ENCODE results near the gene ZBTB22.

Gene ZBTB22

DNA sequence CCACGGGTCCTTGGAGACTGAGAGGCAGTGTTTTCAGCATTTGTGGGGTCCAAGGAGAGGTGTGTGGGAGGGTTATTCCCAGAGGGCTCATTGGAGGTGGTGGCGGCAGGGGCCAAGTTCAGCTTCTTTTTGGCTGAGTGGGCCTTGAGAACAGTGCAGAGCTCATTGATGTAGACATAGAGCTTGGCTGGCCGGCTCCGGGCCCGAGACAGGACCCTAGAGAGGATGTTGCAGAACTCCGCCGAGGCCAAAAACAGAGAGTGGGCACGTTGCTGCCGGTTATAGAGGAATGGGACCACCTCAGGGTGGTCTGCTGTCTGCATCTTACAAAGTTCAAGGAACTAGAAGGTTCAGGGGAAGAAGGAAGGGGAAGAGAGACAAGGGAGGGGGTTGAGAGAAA lies 3.7 kb upstream of the ZBTB22 start:
- Histone ChIP-seq H3K27me3 (ENCODE audit: control insufficient read depth, insufficient read depth, low read length) (no peaks in the 10 kb centered on the region), H3K9ac (ENCODE audit: low read length) (peak overlapping the region; percentile 95), H3K36me3 (ENCODE audit: control insufficient read depth, insufficient read depth, low read length) (peaks cover 21% of the 10 kb centered on the region), H3K4me3 (ENCODE audit: low read length) (no peak overlapping the region), H3K9me3 (ENCODE audit: control insufficient read depth, low read length) (no peaks in the 10 kb centered on the region), H3K4me1 (ENCODE audit: control insufficient read depth, insufficient read depth, low read length) (peaks cover 52% of the 10 kb centered on the region)

DNA sequence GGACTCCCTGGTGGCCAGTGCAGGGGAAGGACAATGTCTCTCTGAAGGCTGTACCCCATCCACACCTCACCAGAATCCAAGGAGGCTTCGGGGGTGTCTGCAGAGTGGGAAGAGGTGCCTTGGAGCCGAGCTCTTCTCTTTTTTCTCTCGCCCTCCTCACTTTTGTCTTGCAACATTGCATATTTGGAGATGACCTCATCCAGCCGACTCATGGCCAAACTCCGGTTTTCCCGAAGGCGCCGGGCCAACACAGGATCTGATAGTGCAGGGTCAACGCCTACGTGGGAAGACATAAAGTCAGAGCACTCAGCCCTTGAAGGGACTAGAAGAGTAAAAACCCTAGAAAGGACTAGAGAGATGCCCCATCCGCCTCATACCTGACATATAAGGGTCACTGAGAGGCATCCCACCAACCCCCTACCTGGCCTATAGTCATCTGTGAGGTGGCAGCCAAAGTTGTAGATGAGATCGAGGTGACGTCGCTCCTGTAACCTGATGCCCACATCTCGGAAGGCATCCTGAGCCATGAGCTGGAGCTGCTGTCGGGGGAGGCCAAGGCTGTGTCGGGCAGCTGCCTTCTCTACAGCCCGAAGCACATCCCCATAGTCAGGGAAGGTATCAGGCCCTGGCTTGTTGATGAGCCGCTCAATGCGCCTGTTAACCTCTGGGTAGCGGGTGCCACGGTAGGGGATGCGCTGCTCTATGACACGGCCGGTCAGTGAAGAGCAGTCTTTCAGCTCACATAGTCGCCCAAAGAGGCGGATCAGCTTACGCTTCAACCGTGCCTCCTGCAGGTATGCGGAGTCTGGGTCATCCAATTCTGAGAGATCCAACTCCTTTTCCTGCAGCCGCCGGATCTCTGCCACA lies 3.0 kb upstream of the ZBTB22 start:
- Histone ChIP-seq H3K9ac (ENCODE audit: low read length) (peak overlapping the region; percentile 10), H3K4me1 (ENCODE audit: control insufficient read depth, insufficient read depth, low read length) (peaks cover 53% of the 10 kb centered on the region), H3K36me3 (ENCODE audit: control insufficient read depth, insufficient read depth, low read length) (peaks cover 21% of the 10 kb centered on the region), H3K9me3 (ENCODE audit: control insufficient read depth, low read length) (no peaks in the 10 kb centered on the region), H3K4me3 (ENCODE audit: low read length) (no peak overlapping the region), H3K27me3 (ENCODE audit: control insufficient read depth, insufficient read depth, low read length) (no peaks in the 10 kb centered on the region)

DNA sequence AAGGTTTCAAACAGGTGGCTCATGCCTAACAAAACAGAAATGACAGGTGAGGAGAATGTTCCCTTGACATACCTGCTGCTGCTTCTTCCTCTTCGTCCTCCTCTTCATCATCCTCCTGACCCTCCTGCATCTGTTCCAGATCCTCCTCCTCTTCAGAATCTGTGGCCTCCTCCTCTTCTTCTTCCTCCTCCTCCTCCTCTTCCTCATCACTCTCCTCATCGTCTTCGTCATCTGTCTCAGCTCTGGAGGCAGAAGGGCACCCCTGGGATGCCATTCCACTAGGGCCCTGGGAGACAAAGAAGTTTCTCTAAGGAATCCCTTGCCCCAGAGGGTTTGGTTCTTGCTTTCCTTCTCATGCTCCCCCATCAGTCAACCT lies 2.4 kb upstream of the ZBTB22 start:
- Histone ChIP-seq H3K27me3 (ENCODE audit: control insufficient read depth, insufficient read depth, low read length) (no peaks in the 10 kb centered on the region), H3K9me3 (ENCODE audit: control insufficient read depth, low read length) (no peaks in the 10 kb centered on the region), H3K9ac (ENCODE audit: low read length) (peak overlapping the region; percentile 10), H3K4me1 (ENCODE audit: control insufficient read depth, insufficient read depth, low read length) (peaks cover 59% of the 10 kb centered on the region), H3K36me3 (ENCODE audit: control insufficient read depth, insufficient read depth, low read length) (peaks cover 21% of the 10 kb centered on the region), H3K4me3 (ENCODE audit: low read length) (no peak overlapping the region)

- Histone ChIP-seq H3K36me3 (ENCODE audit: control insufficient read depth, insufficient read depth, low read length) (peaks cover 21% of the 10 kb centered on the region), H3K9me3 (ENCODE audit: control insufficient read depth, low read length) (no peaks in the 10 kb centered on the region), H3K9ac (ENCODE audit: low read length) (peak overlapping the region; percentile 40), H3K4me3 (ENCODE audit: low read length) (no peak overlapping the region), H3K27me3 (ENCODE audit: control insufficient read depth, insufficient read depth, low read length) (no peaks in the 10 kb centered on the region), H3K4me1 (ENCODE audit: control insufficient read depth, insufficient read depth, low read length) (peaks cover 58% of the 10 kb centered on the region)
Measured at GRCh38 chr6:33318426-33319073, 1.0 kb upstream of the ZBTB22 start.

DNA sequence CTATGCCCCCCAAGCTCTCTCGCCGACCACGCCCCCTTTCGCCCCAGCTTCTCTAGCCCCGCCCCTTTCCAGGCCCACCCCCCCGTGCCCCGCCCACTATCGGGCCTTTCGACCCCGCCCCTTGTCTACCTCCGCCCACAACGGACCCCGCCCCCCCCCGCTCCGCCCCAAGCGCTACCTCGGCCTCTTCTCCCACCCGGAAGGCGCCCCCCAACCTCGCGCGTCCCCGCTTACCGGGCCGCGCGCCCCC lies 200 bp downstream of the ZBTB22 start:
- no peaks in the 10 kb centered on the region for H3K27me3 ChIP-seq (ENCODE audit: control insufficient read depth, insufficient read depth, low read length)
- peaks cover 21% of the 10 kb centered on the region for H3K36me3 ChIP-seq (ENCODE audit: control insufficient read depth, insufficient read depth, low read length)
- H3K4me3 ChIP-seq (ENCODE audit: low read length), result no peak overlapping the region
- peaks cover 56% of the 10 kb centered on the region for H3K4me1 ChIP-seq (ENCODE audit: control insufficient read depth, insufficient read depth, low read length)
- no peaks in the 10 kb centered on the region for H3K9me3 ChIP-seq (ENCODE audit: control insufficient read depth, low read length)
- no peak overlapping the region for H3K9ac ChIP-seq (ENCODE audit: low read length)

DNA sequence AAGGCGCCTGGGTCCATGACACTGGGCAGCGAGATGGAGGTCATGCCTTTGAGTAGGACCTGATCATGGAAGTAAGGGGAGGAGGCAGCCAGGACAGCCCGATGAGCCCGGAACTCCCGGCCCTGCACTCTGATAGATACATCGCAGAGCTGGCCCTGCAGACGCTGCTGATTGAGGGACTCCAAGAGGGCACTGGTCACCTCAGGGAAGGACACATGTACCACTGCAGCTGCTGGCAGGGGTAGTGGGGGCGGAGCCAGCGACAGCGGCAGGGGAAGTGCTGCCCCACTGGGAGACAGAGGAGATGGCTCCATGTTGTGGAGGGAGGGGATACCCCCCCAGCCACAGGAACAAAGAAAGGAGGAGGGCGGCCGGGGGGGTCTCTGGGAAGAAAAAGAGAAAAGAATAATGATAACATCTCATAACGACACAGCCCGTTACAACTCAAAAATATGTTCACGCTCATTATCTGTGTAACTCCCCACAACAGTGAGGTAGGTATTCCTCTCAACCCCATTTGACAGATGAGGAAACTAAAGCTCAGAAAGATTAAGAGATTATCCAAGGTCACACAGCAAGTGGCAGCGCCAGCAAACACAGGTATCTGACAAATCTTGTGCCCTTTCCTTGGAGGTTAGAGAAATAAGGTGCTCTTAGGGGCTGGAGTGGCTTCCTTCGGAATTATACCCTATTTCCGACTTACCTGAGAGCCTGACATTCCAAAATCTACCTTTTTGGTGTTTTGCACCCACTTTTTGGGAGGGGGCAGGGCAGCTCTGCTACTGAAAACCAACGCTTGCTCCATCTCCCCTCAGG lies 733 bp downstream of the ZBTB22 start:
- peaks cover 21% of the 10 kb centered on the region for H3K36me3 ChIP-seq (ENCODE audit: control insufficient read depth, insufficient read depth, low read length)
- H3K9ac ChIP-seq (ENCODE audit: low read length), result no peak overlapping the region
- peaks cover 55% of the 10 kb centered on the region for H3K4me1 ChIP-seq (ENCODE audit: control insufficient read depth, insufficient read depth, low read length)
- H3K9me3 ChIP-seq (ENCODE audit: control insufficient read depth, low read length), result no peaks in the 10 kb centered on the region
- H3K4me3 ChIP-seq (ENCODE audit: low read length), result no peak overlapping the region
- no peaks in the 10 kb centered on the region for H3K27me3 ChIP-seq (ENCODE audit: control insufficient read depth, insufficient read depth, low read length)

DNA sequence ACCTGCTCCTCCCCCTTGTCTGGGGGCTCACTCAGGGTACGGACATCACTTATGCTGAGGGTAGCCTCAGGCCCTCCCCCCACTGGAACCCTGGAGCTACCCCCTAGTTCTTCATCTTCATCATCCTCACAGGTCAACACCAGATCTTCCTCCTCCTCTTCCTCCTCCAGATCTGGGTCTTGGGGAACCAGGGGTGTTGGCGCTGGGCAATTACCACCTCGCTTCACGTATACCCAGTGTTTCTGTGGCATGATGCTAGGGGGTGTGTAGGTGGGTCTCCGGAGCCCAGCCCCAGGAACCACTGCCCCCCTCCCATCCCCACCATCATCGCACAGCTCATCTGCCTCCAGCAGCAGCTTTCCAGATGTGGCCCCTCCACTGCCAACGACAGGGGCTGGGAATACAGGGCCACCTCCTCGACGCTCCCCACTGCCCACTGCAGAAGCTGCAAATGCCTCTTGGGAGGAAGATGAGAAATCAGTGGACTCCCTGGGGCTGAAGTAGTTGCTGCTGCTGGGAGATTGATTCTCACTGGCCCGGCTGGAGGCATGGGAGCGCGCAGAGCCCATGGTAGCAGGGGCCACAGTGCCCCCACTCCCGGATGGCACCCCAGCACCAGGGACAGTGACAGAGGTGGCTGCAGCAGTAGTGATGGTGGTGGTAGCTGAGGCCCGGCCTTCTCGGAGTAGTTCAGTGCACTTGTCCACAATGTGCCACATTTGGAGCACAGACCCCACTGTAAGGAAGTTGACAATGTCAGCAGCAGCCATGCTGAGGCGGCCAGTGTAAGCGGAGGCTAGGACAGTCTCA lies 1.5 kb downstream of the ZBTB22 start:
- Histone ChIP-seq H3K9me3 (ENCODE audit: control insufficient read depth, low read length) (no peaks in the 10 kb centered on the region), H3K9ac (ENCODE audit: low read length) (no peak overlapping the region), H3K4me1 (ENCODE audit: control insufficient read depth, insufficient read depth, low read length) (peaks cover 49% of the 10 kb centered on the region), H3K36me3 (ENCODE audit: control insufficient read depth, insufficient read depth, low read length) (peaks cover 21% of the 10 kb centered on the region), H3K4me3 (ENCODE audit: low read length) (no peak overlapping the region), H3K27me3 (ENCODE audit: control insufficient read depth, insufficient read depth, low read length) (no peaks in the 10 kb centered on the region)

DNA sequence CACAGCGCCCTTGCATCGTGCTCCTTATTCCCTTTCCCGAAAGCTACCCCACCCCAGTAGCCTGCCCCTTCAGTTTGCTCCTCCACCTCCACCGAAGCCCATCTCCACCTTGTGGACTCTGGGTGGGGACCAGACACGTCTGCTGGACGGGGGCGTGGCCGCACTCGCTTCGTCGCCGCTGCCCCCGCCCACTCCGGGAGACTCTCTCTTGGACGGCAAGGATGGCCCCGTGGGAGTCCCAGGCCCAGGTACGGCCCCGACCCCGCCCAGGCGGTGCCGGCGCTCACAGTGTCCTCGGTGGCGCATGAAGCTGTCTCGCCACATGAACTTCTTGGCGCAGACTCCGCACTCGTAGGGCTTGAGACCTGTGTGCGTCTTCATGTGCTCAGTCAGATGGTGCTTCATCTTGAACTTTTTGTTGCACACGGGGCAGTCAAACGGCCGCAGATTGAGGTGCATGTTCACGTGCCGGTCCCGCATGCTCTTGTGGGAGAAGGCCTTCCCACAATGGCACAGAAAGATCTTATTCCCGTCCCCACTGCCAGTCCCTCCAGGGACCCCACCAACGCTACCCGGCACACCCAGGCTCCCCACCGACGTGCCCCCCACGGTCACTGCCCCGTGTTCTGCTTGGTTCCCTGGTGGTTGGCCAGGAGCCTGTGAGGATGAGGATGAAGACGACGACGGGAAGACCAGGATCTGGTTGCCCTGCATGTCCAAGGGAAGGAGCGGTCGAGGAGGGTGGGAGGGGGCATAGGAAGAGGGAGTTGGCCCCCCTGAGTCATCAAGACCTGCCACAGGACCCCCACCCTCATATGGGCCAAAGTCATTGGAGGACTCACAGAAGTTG lies 2.4 kb downstream of the ZBTB22 start:
- no peaks in the 10 kb centered on the region for H3K9me3 ChIP-seq (ENCODE audit: control insufficient read depth, low read length)
- peak overlapping the region; percentile 94 for H3K9ac ChIP-seq (ENCODE audit: low read length)
- peaks cover 16% of the 10 kb centered on the region for H3K36me3 ChIP-seq (ENCODE audit: control insufficient read depth, insufficient read depth, low read length)
- peaks cover 41% of the 10 kb centered on the region for H3K4me1 ChIP-seq (ENCODE audit: control insufficient read depth, insufficient read depth, low read length)
- peak overlapping the region; percentile 96 for H3K4me3 ChIP-seq (ENCODE audit: low read length)
- H3K27me3 ChIP-seq (ENCODE audit: control insufficient read depth, insufficient read depth, low read length), result no peaks in the 10 kb centered on the region

GRCh38 chr6:33314515-33314942 lies 3.0 kb downstream of the ZBTB22 start:
- no peaks in the 10 kb centered on the region for H3K9me3 ChIP-seq (ENCODE audit: control insufficient read depth, low read length)
- H3K36me3 ChIP-seq (ENCODE audit: control insufficient read depth, insufficient read depth, low read length), result peaks cover 10% of the 10 kb centered on the region
- no peaks in the 10 kb centered on the region for H3K27me3 ChIP-seq (ENCODE audit: control insufficient read depth, insufficient read depth, low read length)
- peaks cover 37% of the 10 kb centered on the region for H3K4me1 ChIP-seq (ENCODE audit: control insufficient read depth, insufficient read depth, low read length)
- H3K4me3 ChIP-seq (ENCODE audit: low read length), result peak overlapping the region; percentile 96
- peak overlapping the region; percentile 94 for H3K9ac ChIP-seq (ENCODE audit: low read length)

GRCh38 chr6:33313709-33314514 lies 3.6 kb downstream of the ZBTB22 start, which contains the start of gene TAPBP:
TSS of gene TAPBP (minus strand) at chr6:33314078. CDS start at chr6:33314041, 37 bp downstream.
- Histone ChIP-seq H3K4me1 (ENCODE audit: control insufficient read depth, insufficient read depth, low read length) (peaks cover 36% of the 10 kb centered on the region), H3K36me3 (ENCODE audit: control insufficient read depth, insufficient read depth, low read length) (peaks cover 4% of the 10 kb centered on the region), H3K9ac (ENCODE audit: low read length) (peak within 1 kb of the TSS; percentile 94)

More at GRCh38 chr6:33313709-33314514, 3.6 kb downstream of the ZBTB22 start, which contains the start of gene TAPBP:
- Histone ChIP-seq H3K4me3 (ENCODE audit: low read length) (peak within 1 kb of the TSS; percentile 96), H3K27me3 (ENCODE audit: control insufficient read depth, insufficient read depth, low read length) (no peaks in the 10 kb centered on the region), H3K9me3 (ENCODE audit: control insufficient read depth, low read length) (no peaks in the 10 kb centered on the region)
